H1 (cell line): ENCODE data around the gene ST3GAL2. TPM values are rescaled to one million over a fixed set of nuclear protein-coding genes. Genes with fewer than 3 reads are reported as not detected.

ENCODE experiments used
- RBBP5 ChIP-seq: IDR thresholded peaks from 2 replicates; pipeline ENCODE4 v1.7.1; 2012; ENCODE audit warnings: low read depth, mild to moderate bottlenecking, inconsistent platforms, low read length, moderate library complexity, borderline replicate concordance
- polyA plus RNA-seq, 7 experiments: library from polyadenylated mRNA; depleted of rRNA in 3 of 7; stranded (reverse) in 5 of 7; unstranded in 2 of 7; fragments of >200 nt in 5 of 7; fragments of 200-250 nt in 2 of 7; gene quantifications; 1 replicate in 5 of 7; 2 replicates in 1 of 7; 4 replicates in 1 of 7; pipeline versions ENCODE4 v1.2.1 to v1.2.3, GENCODE V29; 2011 to 2013; ENCODE audit warnings: missing spikeins in 2 of 7, mixed read lengths in 2 of 7
- total RNA-seq: library from RNA; stranded (reverse); fragmentation: NEBNext Ultra II Directional; extraction: Animal tissue kit (Norgen Biotek cat#: 25700); gene quantifications from 2 replicates; pipeline ENCODE4 v1.2.1, GENCODE V29; 2021
- TF ChIP-seq, protein P1 (sequence below): IDR thresholded peaks from 2 replicates; pipeline ENCODE4 v1.6.1; 2012; ENCODE audit warnings: low read length, inconsistent platforms

Gene ST3GAL2
- total and polyA plus RNA-seq, 2 of the 8 experiments (the other 6 are each of a cell fraction or from before 2014, with no cell fraction given), result 14.4 to 39.7 TPM

DNA sequence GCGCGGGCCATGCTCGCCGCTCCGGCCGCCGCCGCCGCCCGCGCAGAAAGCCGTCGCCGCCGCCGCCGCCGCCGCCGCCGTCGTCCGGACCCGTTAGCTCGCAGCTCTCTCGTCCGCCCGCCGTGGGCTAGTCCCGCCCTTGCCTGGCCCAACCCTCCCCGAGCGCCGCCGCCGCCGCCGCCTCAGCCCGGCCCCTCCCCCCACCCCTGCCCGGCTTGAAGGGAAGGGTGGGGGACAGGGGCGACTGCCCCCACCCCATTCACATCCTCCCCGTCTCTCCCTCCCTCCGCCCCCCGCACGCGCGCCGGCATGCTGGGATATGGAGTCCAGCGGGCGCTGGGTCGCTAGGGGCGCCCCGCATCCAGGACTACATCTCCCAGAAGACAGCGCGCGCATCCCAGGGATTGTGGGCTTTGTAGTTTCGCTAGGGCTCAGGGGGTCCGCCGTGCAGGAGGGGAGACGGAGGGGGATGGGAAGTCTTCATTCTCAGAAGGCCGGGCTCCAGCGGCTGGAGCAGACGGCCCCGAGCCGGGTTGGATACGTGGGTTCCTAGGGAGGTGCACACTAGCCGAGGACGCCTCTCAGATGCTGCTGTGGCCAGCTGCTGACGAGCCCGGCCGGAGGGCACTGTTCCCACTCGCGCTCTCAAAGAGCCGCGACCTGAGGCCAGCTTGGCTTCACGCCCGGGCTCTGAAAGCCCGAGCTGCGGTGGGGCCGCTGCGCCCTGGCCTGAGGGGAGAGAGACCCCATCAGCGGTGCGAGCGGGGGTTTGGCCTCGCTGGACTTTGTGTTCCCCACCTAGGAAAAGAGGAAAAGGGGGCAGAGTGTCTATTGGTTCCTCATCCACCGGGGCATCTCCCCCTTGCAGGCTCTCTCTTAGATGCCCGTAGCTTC is at the start of gene ST3GAL2 (continued):
- peak; percentile 85 for TF ChIP-seq RBBP5
- TF ChIP-seq, protein P1, sequence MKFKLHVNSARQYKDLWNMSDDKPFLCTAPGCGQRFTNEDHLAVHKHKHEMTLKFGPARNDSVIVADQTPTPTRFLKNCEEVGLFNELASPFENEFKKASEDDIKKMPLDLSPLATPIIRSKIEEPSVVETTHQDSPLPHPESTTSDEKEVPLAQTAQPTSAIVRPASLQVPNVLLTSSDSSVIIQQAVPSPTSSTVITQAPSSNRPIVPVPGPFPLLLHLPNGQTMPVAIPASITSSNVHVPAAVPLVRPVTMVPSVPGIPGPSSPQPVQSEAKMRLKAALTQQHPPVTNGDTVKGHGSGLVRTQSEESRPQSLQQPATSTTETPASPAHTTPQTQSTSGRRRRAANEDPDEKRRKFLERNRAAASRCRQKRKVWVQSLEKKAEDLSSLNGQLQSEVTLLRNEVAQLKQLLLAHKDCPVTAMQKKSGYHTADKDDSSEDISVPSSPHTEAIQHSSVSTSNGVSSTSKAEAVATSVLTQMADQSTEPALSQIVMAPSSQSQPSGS, result no peak
